BJ (cell line): Measurements from ENCODE around the gene TARBP1. TPM values are rescaled to one million over a fixed set of nuclear protein-coding genes. Genes with fewer than 3 reads are reported as not detected.
"Not testable (repeated sequence)": the region's sequence is repeated elsewhere in the genome, so short reads cannot be mapped to it uniquely, and the experiment has no call there.

ENCODE experiments used
- CTCF ChIA-PET: fragments of 350-600 bp; formaldehyde crosslinking; extraction: SDS; loops from one replicate; lab custom pipeline; 2021; ENCODE audit warnings: antibody characterized with exemption, inconsistent platforms; lab: Yijun Ruan, JAX
- POLR2A ChIA-PET: fragments of 300-600 bp; sonication (Branson Sonifier 250); formaldehyde crosslinking; extraction: SDS; loops from one replicate; lab custom pipeline; 2021; ENCODE audit warnings: antibody characterized with exemption; lab: Charles Lee
- DNase-seq: peaks from one replicate; pipeline ENCODE4 v3.0.0-alpha.2; 2011; ENCODE audit warnings: low read depth
- H3K27me3 ChIP-seq: 2 replicates; pipeline ENCODE4 v1.6.0; 2011; ENCODE audit warnings: low read length; ENCODE audit not compliant: control insufficient read depth, insufficient read depth
- H3K36me3 ChIP-seq: 2 replicates; pipeline ENCODE4 v1.5.1; 2011; ENCODE audit warnings: low read length; ENCODE audit not compliant: control insufficient read depth, insufficient read depth
- H3K4me3 ChIP-seq: 2 replicates; pipeline ENCODE4 v1.5.1; 2011; ENCODE audit warnings: low read depth, mild to moderate bottlenecking, control low read depth, low read length
- polyA plus RNA-seq: library from polyadenylated mRNA; depleted of rRNA; stranded (reverse); fragments of >200 nt; gene quantifications from 2 replicates; pipeline ENCODE4 v1.2.3, GENCODE V29; 2011
- TF ChIP-seq, protein P1 (sequence below): IDR thresholded peaks from 2 replicates; pipeline ENCODE4 v1.5.1; 2011; ENCODE audit warnings: low read depth, mild to moderate bottlenecking, control low read depth, inconsistent platforms, low read length, moderate library complexity; ENCODE audit not compliant: insufficient read depth

TARBP1 gene
- polyA plus RNA-seq, 1 experiment = 7.4 TPM

DNA sequence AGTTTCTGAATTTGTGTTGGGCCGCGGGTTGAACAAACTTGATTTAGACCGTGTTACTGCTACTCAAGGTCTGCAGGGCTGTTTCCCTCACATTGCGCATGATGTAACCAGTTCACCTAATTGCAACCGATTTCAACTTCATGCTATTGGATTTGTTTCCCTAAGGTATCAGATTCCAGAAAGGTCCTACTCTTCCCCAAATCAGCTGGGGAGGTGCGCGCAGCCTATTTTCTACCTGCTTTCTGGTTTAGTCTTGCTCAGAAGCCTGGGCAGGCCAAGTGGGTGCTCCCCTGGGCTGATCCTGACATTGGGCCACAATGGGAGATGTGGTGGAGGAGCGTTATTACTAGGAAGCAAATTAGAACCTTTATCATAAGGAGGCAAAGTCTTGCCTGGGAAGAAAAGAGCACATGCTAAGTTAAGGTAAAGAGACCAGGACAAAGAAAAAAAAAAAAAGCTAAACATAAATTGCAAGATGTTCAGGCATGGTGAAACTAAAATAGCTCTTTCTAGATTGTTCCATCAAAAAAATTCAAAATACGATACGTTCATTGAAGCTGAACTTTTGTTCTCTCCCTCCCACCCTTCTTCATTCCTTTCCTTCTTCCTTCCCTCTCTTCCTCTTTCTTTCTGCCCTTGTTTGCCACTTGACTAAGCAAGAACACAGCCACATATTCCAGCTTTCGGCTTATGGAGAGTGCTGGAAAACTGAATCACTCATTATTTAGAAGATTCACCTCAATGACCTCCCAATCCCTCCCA, 28.8 kb upstream of the TARBP1 start:
- Histone ChIP-seq H3K27me3 (no peaks in the 10 kb centered on the region), H3K4me3 (no peak overlapping the region), H3K36me3 (no peaks in the 10 kb centered on the region)
- POLR2A ChIA-PET = no interaction called here
- CTCF ChIA-PET = interaction anchor here (2.4 kb wide), 1 partner anchor 8 kb away, joined by 10 read pairs; no protein-coding TSS in a partner anchor
- TF ChIP-seq, protein P1, sequence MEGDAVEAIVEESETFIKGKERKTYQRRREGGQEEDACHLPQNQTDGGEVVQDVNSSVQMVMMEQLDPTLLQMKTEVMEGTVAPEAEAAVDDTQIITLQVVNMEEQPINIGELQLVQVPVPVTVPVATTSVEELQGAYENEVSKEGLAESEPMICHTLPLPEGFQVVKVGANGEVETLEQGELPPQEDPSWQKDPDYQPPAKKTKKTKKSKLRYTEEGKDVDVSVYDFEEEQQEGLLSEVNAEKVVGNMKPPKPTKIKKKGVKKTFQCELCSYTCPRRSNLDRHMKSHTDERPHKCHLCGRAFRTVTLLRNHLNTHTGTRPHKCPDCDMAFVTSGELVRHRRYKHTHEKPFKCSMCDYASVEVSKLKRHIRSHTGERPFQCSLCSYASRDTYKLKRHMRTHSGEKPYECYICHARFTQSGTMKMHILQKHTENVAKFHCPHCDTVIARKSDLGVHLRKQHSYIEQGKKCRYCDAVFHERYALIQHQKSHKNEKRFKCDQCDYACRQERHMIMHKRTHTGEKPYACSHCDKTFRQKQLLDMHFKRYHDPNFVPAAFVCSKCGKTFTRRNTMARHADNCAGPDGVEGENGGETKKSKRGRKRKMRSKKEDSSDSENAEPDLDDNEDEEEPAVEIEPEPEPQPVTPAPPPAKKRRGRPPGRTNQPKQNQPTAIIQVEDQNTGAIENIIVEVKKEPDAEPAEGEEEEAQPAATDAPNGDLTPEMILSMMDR = no peak
- no peak for DNase-seq

- H3K27me3 ChIP-seq = no peaks in the 10 kb centered on the region
- DNase-seq = no peak
- H3K4me3 ChIP-seq = no peak overlapping the region
- H3K36me3 ChIP-seq = no peaks in the 10 kb centered on the region
- ChIA-PET POLR2A (no interaction called here), CTCF (no interaction called here)
- TF ChIP-seq, protein P1 = no peak
These were observed 28.1 kb upstream of the TARBP1 start for GRCh38 chr1:234507089-234507488.

DNA sequence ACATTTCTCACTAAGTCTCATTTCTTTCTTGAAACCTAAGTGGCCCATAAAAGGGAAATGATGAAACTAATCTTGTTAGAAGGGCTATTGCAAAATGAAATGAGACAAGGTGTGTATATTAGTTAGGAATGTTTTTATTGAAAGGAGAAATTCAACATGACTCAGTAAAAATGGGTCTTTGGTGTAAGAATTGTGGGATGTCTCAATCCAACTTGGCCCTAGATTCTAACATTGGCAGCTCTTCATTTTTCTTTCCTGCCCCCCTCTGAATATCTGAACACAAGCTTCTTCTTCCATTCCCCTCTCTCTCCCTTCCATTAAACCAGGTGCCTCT, 26.8 kb upstream of the TARBP1 start:
- ChIA-PET CTCF (interaction anchor here (0.8 to 1.2 kb wide), 3 partner anchors 48 to 106 kb away, joined by 3 read pairs; no protein-coding TSS in a partner anchor), POLR2A (interaction anchor here (0.6 kb wide), 1 partner anchor 108 kb away, joined by 3 read pairs; no protein-coding TSS in a partner anchor)
- no peaks in the 10 kb centered on the region for H3K27me3 ChIP-seq
- no peak overlapping the region for H3K4me3 ChIP-seq
- peak; percentile 67 for DNase-seq
- H3K36me3 ChIP-seq = no peaks in the 10 kb centered on the region
- TF ChIP-seq, protein P1 = no peak

- POLR2A ChIA-PET = interaction anchor here (0.6 kb wide), 1 partner anchor 219 kb away, joined by 3 read pairs; no protein-coding TSS in a partner anchor
- CTCF ChIA-PET = interaction anchor here (0.8 to 1.2 kb wide), 4 partner anchors 9 to 107 kb away, joined by 3 read pairs; no protein-coding TSS in a partner anchor
- TF ChIP-seq, protein P1 = no peak
- Histone ChIP-seq H3K27me3 (no peaks in the 10 kb centered on the region), H3K36me3 (no peaks in the 10 kb centered on the region), H3K4me3 (no peak overlapping the region)
- no peak for DNase-seq
These were observed 26.2 kb upstream of the TARBP1 start for GRCh38 chr1:234504969-234505768.

DNA sequence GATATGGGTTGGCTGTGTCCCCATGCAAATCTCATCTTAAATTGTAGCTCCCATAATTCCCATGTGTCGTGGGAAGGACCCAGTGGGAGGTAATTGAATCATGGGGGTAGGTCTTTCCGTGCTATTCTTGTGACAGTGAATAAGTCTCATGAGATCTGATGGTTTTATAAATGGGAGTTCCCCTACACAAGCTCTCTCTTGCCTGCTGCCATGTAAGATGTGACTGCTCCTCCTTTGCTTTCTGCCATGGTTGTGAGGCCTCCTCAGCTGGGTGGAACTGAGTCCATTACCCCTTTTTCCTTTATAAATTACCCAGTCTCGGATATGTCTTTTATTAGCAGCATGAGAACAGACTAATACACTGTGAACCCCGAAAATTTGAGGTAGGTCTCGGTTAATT, 25.3 kb upstream of the TARBP1 start:
- CTCF ChIA-PET = interaction anchor here (1.0 to 1.6 kb wide), 3 partner anchors 10 to 93 kb away, joined by 3 read pairs; no protein-coding TSS in a partner anchor
- H3K36me3 ChIP-seq = not testable (repeated sequence)

More for the DNA sequence above, 25.3 kb upstream of the TARBP1 start:
- DNase-seq, H3K4me3 ChIP-seq, POLR2A ChIA-PET, H3K27me3 ChIP-seq: not testable (repeated sequence)
